H4 (cell line): ENCODE measurements around the gene RXFP1. TPM values are rescaled to one million over a fixed set of nuclear protein-coding genes. Genes with fewer than 3 reads are reported as not detected.

Experiments
- DNase-seq: peaks from one replicate; pipeline ENCODE4 v3.0.0-alpha.2; 2015; ENCODE audit warnings: low spot score
- total RNA-seq: library from RNA; depleted of rRNA; stranded (reverse); fragments of >200 nt; shearing (Covaris generic); gene quantifications from 2 replicates; pipeline ENCODE4 v1.2.3, GENCODE V29; 2014; rRNA removed

Gene RXFP1
- not detected in 2 replicates for total RNA-seq

- DNase-seq = no peak
Observed at GRCh38 chr4:158521484-158522088, at the start of gene RXFP1. TSS of gene RXFP1 (plus strand) at chr4:158521882. CDS start at chr4:158521977, 95 bp downstream.

GRCh38 chr4:158481811-158482210 lies 39.9 kb upstream of the RXFP1 start:
- no peak for DNase-seq

- DNase-seq = peak; percentile 45
Observed at GRCh38 chr4:158484173-158484885, 37.4 kb upstream of the RXFP1 start.

- DNase-seq = no peak
Observed at GRCh38 chr4:158490629-158491028, 31.1 kb upstream of the RXFP1 start.

- DNase-seq = no peak
Observed at GRCh38 chr4:158492391-158492790, 29.3 kb upstream of the RXFP1 start.

- DNase-seq = no peak
Observed at GRCh38 chr4:158496030-158496741, 25.5 kb upstream of the RXFP1 start.

GRCh38 chr4:158500054-158500453 lies 21.6 kb upstream of the RXFP1 start:
- DNase-seq = no peak

DNA sequence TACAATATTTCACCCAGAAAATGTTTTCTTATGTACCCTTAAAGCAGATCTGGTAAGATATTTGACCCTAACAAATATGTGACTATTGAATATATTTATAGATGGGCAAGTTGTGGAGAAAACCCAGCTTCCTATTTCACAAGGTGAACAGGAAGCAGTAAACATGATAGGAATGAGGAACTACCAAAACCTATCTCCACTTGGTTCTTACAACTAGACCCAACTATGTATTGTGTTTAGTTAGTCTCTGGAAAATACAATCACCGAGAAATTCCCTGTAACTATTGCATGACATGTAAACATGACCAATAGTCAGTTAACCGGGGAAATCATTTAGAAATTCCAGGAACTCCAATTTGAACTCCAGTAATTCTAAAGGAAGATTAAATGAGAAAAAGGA lies 8.4 kb upstream of the RXFP1 start:
- DNase-seq = no peak

GRCh38 chr4:158519226-158519625 lies 2.5 kb upstream of the RXFP1 start:
- no peak for DNase-seq

DNA sequence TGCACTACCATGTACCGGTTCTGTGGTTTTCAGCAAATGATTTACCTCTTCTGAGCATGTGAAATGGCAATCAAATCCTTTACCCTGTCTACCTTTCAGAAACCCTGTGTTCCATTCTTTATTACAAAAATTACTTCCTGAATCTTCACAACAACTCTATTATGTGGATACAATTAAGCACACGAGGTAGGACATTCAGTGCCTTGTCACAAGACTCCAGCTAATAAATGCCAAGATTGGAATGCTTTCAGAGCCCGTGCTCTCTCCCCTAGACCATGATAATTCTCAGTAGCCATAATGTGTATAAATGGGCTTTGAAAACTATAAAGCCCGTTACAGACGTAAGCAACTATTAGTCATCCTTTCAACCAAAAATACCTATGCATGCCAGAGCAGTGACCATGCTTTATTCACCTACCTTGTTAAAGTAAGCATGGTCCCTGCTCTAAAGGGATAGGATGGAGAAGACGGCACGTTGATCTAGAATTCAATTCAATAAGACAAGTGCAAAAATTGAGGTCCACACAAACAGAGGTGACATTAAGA lies 2.4 kb downstream of the RXFP1 start:
- DNase-seq = no peak

GRCh38 chr4:158527516-158527915 lies 5.8 kb downstream of the RXFP1 start:
- DNase-seq = no peak

DNA sequence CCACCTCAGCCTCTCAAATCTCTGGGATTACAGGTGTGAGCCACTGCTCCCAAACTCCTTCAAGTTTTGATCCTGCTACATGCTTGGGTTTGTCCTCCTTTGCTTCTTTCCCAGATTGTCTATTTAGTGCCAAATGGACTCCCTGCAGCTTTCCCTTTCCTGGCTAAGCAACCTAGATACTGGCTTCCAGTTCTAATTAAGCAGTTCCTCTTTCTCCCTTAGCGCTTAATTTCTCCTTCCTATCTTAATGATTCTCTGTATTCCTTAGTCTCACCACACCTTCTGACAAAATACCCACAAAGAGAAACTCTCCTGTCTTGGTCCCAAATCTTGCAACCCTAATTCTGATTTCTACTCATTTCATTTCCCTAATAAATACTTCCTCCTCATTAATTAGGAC lies 7.8 kb downstream of the RXFP1 start:
- no peak for DNase-seq

GRCh38 chr4:158530381-158530780 lies 8.7 kb downstream of the RXFP1 start:
- DNase-seq = no peak

- DNase-seq = no peak
Observed at GRCh38 chr4:158530898-158531297, 9.2 kb downstream of the RXFP1 start.

DNA sequence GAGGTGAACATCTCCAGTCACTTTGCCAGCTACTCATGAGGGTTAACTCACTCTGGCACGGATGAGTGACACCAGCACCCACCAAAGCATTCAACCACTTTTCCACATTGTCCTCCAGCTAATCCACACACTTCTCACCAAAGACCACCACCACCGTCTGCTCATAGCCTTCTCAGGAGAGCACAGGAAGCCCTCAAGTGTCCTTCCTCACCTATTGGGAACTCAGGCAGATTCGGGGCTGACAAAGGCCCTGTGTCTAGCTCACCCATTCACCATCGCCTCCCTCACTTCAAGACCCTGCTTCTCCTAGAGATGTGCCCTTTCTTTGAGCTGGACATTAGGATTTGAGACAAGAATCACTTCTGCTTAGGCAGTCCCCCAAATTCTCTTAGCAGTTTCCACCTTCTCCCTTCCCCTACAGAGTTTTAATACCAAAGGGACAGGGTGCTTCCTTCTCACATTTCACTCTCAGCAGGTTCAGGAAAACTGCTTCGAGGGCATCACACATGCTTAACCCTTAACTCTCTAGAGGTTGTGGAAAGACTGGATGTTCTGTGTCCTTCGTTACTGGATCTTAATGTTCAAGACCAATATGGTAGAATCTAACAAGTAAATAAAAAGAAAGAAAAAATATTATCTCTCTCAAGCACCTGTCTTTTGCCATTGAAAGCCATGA lies 11.0 kb downstream of the RXFP1 start:
- DNase-seq = no peak

DNA sequence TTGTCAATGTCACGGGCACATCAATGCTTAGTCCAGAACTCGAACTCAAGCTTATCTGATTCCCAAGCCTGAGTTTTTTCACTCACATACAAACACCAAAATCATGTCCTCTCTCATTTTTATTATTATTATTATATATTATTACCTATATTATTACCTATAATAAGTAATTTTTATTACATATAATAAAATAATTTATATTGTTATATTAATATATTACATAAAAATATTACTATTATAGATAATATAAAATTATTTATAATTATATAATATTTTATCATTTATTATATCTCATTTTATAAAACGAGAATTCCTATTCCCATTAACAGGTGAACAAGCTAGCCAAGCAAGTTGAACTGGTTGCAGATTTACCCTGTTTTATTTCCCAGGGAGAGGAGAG lies 13.0 kb downstream of the RXFP1 start:
- no peak for DNase-seq

GRCh38 chr4:158535130-158535614 lies 13.5 kb downstream of the RXFP1 start:
- DNase-seq = peak; percentile 78

GRCh38 chr4:158536833-158537232 lies 15.2 kb downstream of the RXFP1 start:
- DNase-seq = no peak

DNA sequence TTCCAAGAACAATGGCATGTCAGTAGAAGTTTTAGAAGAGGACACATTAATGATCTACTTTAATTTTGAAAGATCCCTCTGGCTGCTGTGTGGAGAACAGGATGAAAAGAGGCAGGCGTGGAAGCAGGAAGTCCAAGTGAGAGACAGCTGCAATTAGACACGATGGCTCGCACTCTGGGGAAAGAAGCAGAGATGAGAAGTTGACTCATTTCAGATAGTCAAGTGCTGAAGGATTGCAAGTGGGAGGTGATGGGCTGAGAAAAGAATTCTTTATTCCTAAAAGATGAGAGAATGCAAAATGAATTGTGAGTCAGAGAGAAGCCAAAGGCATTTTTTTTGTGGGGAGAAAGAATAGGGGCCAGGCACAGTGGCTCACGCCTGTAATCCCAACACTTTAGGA lies 16.5 kb downstream of the RXFP1 start:
- no peak for DNase-seq

GRCh38 chr4:158538911-158539310 lies 17.2 kb downstream of the RXFP1 start:
- DNase-seq = no peak

DNA sequence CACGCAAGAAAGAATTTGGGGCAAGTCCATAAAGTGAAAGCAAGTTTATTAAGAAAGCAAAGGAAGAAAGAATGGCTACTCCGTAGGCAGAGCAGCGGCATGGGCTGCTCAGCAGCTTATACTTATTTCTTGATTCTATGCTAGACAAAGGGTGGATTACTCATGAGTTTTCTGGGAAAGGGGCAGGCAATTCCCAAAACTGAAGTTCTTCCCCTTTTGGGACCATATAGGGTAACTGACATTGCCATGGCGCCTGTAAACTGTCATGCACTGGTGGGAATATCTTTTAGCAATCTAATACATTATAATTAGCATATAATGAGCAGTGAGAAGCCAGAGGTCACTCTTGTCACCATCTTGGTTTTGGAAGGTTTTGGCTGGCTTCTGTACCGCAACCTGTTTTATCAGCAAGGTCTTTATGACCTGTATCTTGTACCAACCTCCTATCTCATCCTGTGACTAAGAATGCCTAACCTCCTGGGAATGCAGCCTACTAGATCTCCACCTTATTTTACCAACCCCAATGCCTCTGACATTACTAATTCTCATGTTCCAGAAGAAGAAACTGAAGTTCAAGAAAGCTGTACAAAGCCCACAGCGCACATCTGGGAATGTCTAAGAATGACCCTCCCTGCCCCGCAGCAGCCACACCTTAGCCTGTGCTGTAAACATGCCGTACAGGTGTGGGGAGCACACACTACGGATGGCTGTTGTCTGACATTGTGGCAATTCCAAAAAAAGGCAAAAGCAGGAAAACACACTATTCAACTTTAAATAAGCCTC lies 18.6 kb downstream of the RXFP1 start:
- no peak for DNase-seq
